Anterior cingulate cortex (tissue), 58 donors: ENCODE data around the gene DOCK9.
"Not testable (repeated sequence)": the region's sequence is repeated elsewhere in the genome, so short reads cannot be mapped to it uniquely, and the experiment has no call there.

Experiments
- DNase-seq, 58 donors: peaks; one replicate each; lab custom pipeline; 2025; lab: John Stamatoyannopoulos, UW

Gene DOCK9

GRCh38 chr13:98921015-98921580 lies 56.8 kb downstream of the DOCK9 start:
- no peak for DNase-seq

GRCh38 chr13:98919566-98919965 lies 58.3 kb downstream of the DOCK9 start:
- DNase-seq, result no peak

GRCh38 chr13:98918771-98919170 lies 59.1 kb downstream of the DOCK9 start:
- DNase-seq, result no peak

- no peak for DNase-seq
These were observed 60.7 kb downstream of the DOCK9 start for GRCh38 chr13:98917116-98917515.

- DNase-seq, result no peak
These were observed 61.5 kb downstream of the DOCK9 start for GRCh38 chr13:98916403-98916802.

- no peak for DNase-seq
These were observed 61.9 kb downstream of the DOCK9 start for GRCh38 chr13:98915981-98916380.

- no peak for DNase-seq
These were observed 62.3 kb downstream of the DOCK9 start for GRCh38 chr13:98915563-98915962.

GRCh38 chr13:98913741-98914140 lies 64.1 kb downstream of the DOCK9 start:
- no peak for DNase-seq

GRCh38 chr13:98912846-98913245 lies 65.0 kb downstream of the DOCK9 start:
- DNase-seq, result no peak

- DNase-seq, result no peak
These were observed 67.3 kb downstream of the DOCK9 start for GRCh38 chr13:98910501-98910951.

- no peak for DNase-seq
These were observed 68.8 kb downstream of the DOCK9 start for GRCh38 chr13:98909016-98909415.

GRCh38 chr13:98906746-98907502 lies 70.9 kb downstream of the DOCK9 start:
- peak in 1 of 58 donors; percentile 9 for DNase-seq

GRCh38 chr13:98905199-98905598 lies 72.7 kb downstream of the DOCK9 start:
- DNase-seq, result no peak

GRCh38 chr13:98900442-98900841 lies 77.4 kb downstream of the DOCK9 start:
- DNase-seq, result no peak

GRCh38 chr13:98897706-98898105 lies 80.2 kb downstream of the DOCK9 start:
- DNase-seq, result no peak

- DNase-seq, result no peak
These were observed 81.1 kb downstream of the DOCK9 start for GRCh38 chr13:98896868-98897144.

- DNase-seq, result no peak
These were observed 81.6 kb downstream of the DOCK9 start for GRCh38 chr13:98896083-98896867.

GRCh38 chr13:98894814-98895213 lies 83.0 kb downstream of the DOCK9 start:
- DNase-seq, result not testable (repeated sequence)

- DNase-seq, result no peak
These were observed 84.5 kb downstream of the DOCK9 start for GRCh38 chr13:98893371-98893770.

GRCh38 chr13:98892821-98893220 lies 85.0 kb downstream of the DOCK9 start:
- no peak for DNase-seq

GRCh38 chr13:98892077-98892476 lies 85.8 kb downstream of the DOCK9 start:
- DNase-seq, result no peak

- no peak for DNase-seq
These were observed 86.9 kb downstream of the DOCK9 start for GRCh38 chr13:98890925-98891324.
